Measurements from ENCODE around the gene AGA.

DNA sequence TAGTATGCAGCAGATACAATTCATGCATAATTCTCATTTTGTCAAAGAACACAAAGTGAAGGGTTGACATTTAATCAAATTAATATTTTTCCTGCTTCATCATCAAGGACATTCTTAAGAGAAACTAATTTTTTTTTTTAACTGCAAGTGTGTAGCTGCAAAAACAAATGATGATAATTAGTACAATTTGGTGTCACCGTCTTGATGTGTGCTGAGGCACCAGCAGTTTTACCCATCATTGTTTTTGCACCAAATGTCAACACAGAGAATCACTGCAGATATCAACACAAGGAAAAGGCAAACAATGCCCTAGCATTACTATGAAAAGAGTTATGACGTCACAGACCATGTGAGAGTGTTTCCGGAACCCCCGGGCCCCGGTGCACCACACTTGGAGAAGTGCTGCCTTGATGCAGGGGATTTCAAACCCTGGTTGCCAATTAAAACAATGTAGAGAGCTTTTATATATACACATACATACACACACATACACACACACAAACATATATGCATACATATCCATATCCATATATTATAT is 55.9 kb downstream of the AGA start:
- TF ChIP-seq, protein P1, sequence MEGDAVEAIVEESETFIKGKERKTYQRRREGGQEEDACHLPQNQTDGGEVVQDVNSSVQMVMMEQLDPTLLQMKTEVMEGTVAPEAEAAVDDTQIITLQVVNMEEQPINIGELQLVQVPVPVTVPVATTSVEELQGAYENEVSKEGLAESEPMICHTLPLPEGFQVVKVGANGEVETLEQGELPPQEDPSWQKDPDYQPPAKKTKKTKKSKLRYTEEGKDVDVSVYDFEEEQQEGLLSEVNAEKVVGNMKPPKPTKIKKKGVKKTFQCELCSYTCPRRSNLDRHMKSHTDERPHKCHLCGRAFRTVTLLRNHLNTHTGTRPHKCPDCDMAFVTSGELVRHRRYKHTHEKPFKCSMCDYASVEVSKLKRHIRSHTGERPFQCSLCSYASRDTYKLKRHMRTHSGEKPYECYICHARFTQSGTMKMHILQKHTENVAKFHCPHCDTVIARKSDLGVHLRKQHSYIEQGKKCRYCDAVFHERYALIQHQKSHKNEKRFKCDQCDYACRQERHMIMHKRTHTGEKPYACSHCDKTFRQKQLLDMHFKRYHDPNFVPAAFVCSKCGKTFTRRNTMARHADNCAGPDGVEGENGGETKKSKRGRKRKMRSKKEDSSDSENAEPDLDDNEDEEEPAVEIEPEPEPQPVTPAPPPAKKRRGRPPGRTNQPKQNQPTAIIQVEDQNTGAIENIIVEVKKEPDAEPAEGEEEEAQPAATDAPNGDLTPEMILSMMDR (IDR thresholded peaks at IDR 0.05), result no peak
- no peak for TF ChIP-seq POLR2A (IDR thresholded peaks at IDR 0.05)
